Epithelial cell of proximal tubule (primary cell): ENCODE data around the gene ATE1. TPM values are rescaled to one million over a fixed set of nuclear protein-coding genes. Genes with fewer than 3 reads are reported as not detected.

ENCODE experiments used
- DNase-seq: peaks from one replicate; pipeline ENCODE4 v3.0.0-alpha.2; 2011; ENCODE audit warnings: low read depth
- H3K4me3 ChIP-seq: 2 replicates; pipeline ENCODE4 v1.5.1; 2011; ENCODE audit warnings: low read depth, mild to moderate bottlenecking, low read length
- CTCF ChIP-seq: conservative IDR thresholded peaks from 2 replicates; pipeline ENCODE4 v1.5.1; 2012; ENCODE audit warnings: low read depth, mild to moderate bottlenecking, low read length
- total RNA-seq: library from RNA; depleted of rRNA; stranded (reverse); fragments of >200 nt; gene quantifications from 2 replicates; pipeline ENCODE4 v1.2.3, GENCODE V29; 2015

The ATE1 gene
- total RNA-seq, 1 donor from 2014 or later = 22.7 TPM

GRCh38 chr10:121914661-121915060 is 13.2 kb downstream of the ATE1 start:
- DNase-seq = no peak
- TF ChIP-seq CTCF = no peak
- H3K4me3 ChIP-seq = no peak overlapping the region

- H3K4me3 ChIP-seq = no peak overlapping the region
- no peak for DNase-seq
These were observed 16.5 kb downstream of the ATE1 start for GRCh38 chr10:121911421-121911697.

GRCh38 chr10:121910673-121911420 is 17.0 kb downstream of the ATE1 start:
- H3K4me3 ChIP-seq = no peak overlapping the region
- no peak for TF ChIP-seq CTCF
- DNase-seq = peak; percentile 69

More at GRCh38 chr10:121911421-121911697, 16.5 kb downstream of the ATE1 start:
- no peak for TF ChIP-seq CTCF

DNA sequence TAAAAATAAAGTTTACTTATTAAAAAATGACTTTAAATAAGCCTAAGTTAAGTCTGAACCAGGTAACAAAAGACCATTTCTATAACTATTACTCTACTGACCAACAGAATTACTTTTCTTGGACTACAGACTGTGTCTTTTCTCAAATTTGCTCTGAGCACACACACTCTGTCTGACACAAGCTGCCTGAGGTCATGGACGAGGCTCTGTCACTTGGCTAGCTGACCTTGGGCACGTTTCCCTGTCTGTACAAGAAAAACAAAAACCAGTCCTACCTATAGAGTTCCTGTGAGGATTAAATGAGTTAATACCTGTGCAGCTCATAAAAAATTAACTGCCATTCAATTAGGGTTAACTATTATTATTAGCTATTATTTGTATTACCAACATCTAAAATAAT is 22.9 kb downstream of the ATE1 start:
- no peak for DNase-seq
- TF ChIP-seq CTCF = no peak
- no peak overlapping the region for H3K4me3 ChIP-seq

DNA sequence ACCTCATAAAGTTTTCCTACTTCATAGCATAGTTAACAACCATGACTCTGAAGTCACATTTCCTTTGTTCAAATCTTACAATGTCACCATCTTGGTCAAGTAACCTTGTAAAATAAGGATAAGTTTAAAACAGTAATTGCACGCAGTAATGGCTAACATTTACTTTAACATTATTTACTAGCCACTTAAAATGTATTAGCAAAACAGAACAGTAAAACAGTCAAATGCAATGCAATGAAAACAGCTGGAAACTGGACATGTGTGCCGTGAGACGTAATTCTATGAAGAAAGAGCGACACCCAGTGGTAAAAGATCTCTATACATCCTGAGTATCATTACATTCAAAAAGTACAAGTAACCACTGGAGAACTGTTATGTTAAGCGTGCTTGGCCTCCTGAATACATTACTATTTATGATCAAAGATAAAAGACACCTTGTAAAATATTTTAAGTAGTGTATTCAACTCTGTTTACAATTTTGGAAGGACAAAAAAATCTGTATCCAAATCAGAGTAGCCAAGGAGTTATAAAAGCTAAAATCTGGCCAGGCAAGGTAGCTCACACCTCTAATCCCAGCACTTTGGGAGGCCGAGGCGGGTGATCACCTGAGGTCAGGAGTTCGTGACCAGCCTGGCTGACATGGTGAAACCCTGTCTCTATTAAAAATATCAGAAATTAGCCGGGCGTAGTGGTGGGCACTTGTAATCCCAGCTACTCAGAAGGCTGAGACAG is 27.2 kb downstream of the ATE1 start:
- peak; percentile 73 for TF ChIP-seq CTCF

DNA sequence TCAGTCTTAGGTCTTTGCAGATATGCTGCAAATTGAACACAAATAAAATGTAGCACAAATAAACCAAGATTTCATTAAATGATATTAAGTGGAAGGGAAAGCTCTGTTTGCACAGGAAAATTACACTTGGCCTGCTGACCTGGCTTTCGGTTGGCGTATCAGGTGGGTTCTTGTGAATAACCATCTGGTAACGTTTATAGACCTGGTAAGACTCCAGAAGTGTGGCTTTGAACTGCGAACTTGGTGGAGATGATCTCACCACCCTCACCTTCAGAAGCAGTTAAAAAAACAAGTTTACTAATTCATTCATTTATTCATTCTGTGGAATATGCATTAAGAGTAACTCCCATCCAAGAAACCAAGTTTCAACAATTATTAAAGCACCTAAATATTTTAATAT is 28.1 kb downstream of the ATE1 start:
- TF ChIP-seq CTCF = no peak
- no peak overlapping the region for H3K4me3 ChIP-seq

More for the DNA sequence above, 27.2 kb downstream of the ATE1 start:
- no peak overlapping the region for H3K4me3 ChIP-seq
- DNase-seq = no peak

More for the DNA sequence above, 28.1 kb downstream of the ATE1 start:
- DNase-seq = no peak
